Type B pancreatic cell (in vitro differentiated cells): ENCODE data around the gene ZNF865. TPM values are rescaled to one million over a fixed set of nuclear protein-coding genes. Genes with fewer than 3 reads are reported as not detected.

ENCODE experiments used
- DNase-seq: peaks from one replicate; pipeline ENCODE4 v3.0.0; 2021; ENCODE audit warnings: mixed read lengths; ENCODE audit not compliant: unreplicated experiment; ENCODE audit errors: extremely low spot score
- H3K27ac Mint-ChIP-seq: 2 replicates; pipeline ENCODE4 v1.8.0; 2021; ENCODE audit warnings: mild to moderate bottlenecking, mixed read lengths
- H3K27me3 Mint-ChIP-seq: 2 replicates; pipeline ENCODE4 v1.8.0; 2021; ENCODE audit warnings: mixed read lengths
- H3K36me3 Mint-ChIP-seq: 2 replicates; pipeline ENCODE4 v1.8.0; 2021; ENCODE audit warnings: mixed read lengths
- H3K4me1 Mint-ChIP-seq: one replicate; pipeline ENCODE4 v1.8.0; 2021; ENCODE audit warnings: mixed read lengths; ENCODE audit not compliant: unreplicated experiment
- H3K4me3 Mint-ChIP-seq: 2 replicates; pipeline ENCODE4 v1.8.0; 2021; ENCODE audit warnings: mild to moderate bottlenecking, mixed read lengths
- H3K9me3 Mint-ChIP-seq: 2 replicates; pipeline ENCODE4 v1.8.0; 2021; ENCODE audit warnings: mixed read lengths
- total RNA-seq: library from RNA; stranded (reverse); gene quantifications from 2 replicates; pipeline ENCODE4 v1.2.1, GENCODE V29; 2021; ENCODE audit warnings: low replicate concordance
- TF ChIP-seq, protein P1 (sequence below): fragments of 200-600 bp; sonication (generic); conservative IDR thresholded peaks from 2 replicates; pipeline ENCODE4 v1.5.0; 2021; ENCODE audit warnings: antibody characterized with exemption, mild to moderate bottlenecking

ZNF865 gene
- total RNA-seq, 1 donor from 2014 or later: 16.2 TPM

DNA sequence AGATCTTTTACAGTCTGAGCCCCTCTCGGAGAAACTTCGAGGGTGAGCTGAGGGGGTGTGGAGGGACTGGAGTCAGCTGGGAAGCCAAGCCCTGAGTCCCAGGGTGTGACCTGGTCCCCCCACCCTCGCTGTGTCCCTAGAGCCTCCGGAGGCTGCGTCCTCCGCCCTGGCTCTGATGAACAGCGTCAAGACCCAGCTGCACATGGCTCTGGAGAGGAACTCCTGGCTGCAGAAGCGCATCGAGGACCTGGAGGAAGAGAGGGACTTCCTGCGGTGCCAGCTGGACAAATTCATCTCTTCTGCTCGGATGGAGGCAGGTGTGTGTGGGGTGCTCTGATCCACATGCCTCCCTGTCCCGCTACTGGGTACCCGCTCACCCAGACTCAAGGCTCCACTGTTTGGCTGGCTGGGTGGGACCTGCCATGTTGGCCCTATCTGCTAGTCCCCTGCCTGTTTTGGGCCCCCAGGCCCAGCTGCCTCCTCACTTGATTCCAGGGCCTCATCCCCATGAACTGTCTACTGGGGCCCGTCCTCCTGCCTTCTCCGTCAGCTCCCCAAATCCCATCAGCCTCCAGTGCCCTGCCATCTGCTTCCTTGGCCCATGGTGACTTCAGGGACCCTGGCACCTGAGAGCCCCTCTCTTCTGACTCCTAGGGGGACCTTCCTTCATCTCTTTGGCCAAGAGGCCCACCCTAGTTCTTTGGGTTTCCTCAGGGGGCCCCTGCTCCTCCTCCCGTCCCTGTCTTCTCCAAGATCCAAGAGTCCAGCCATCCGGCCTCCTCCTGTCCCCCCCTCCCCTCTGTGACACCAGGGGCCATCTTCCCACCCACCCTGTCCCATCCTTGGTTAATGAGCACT lies 44.0 kb downstream of the ZNF865 start:
- no peak for DNase-seq
- Mint-ChIP-seq H3K9me3 (no peaks in the 10 kb centered on the region), H3K4me1 (peaks cover 10% of the 10 kb centered on the region), H3K36me3 (no peaks in the 10 kb centered on the region), H3K4me3 (peak overlapping the region; percentile 86), H3K27ac (peak overlapping the region; percentile 67), H3K27me3 (no peaks in the 10 kb centered on the region)
- TF ChIP-seq, protein P1, sequence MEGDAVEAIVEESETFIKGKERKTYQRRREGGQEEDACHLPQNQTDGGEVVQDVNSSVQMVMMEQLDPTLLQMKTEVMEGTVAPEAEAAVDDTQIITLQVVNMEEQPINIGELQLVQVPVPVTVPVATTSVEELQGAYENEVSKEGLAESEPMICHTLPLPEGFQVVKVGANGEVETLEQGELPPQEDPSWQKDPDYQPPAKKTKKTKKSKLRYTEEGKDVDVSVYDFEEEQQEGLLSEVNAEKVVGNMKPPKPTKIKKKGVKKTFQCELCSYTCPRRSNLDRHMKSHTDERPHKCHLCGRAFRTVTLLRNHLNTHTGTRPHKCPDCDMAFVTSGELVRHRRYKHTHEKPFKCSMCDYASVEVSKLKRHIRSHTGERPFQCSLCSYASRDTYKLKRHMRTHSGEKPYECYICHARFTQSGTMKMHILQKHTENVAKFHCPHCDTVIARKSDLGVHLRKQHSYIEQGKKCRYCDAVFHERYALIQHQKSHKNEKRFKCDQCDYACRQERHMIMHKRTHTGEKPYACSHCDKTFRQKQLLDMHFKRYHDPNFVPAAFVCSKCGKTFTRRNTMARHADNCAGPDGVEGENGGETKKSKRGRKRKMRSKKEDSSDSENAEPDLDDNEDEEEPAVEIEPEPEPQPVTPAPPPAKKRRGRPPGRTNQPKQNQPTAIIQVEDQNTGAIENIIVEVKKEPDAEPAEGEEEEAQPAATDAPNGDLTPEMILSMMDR: no peak

DNA sequence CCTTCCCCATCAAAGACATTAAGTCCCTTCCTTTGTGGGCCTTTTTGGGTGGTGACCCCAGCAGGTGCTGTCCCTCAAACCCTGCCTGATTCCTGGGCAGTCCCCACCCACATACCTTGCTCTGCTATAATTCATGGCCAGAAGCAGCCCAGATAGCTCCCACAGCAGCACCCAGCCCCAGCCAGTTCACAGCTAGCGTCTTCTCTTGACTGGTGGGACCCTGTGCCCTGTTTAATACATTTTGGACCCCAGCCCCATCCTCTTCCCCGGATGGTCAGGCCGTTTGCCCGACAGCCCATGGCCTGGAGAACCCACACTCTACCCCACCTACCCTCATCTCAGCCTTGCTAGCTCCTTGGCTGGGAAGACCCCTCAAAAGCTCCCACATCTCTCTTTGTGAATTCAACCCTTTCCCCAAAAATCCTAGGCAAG lies 44.7 kb downstream of the ZNF865 start:
- peak overlapping the region; percentile 58 for H3K27ac Mint-ChIP-seq

DNA sequence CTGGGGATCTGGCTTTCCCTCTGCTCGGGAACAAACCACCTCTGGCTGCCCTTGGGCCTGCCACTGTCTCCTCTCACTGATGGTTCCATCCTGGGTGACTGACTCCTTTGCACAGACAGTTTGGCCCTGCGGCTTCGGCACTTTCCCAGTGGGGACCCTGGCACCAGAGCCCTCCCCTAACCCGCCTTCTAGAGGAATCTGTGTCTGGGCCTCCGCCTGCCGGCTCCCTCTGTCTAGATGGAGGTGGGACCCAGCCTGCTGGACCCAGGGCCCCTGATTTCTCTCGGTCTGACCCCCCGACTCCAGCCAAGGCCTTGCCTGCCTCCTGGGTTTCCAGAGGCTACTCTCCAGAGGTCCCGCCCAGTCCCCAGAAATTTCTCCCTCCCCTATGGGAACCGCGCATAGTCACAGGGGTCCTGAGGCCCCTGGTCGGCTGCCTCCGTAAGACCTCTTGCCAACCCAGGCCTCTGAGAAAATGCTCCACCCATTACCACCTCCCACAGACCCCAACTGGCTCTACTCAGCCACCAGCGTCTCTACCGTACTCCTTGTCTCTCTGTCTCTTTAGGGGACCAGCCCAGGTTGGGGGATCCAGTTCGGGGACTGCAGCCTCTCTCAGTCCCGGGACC lies 45.3 kb downstream of the ZNF865 start:
- Mint-ChIP-seq H3K4me1 (peaks cover 10% of the 10 kb centered on the region), H3K27ac (peak overlapping the region; percentile 58), H3K36me3 (peaks cover 2% of the 10 kb centered on the region), H3K27me3 (no peaks in the 10 kb centered on the region), H3K4me3 (peak overlapping the region; percentile 76), H3K9me3 (no peaks in the 10 kb centered on the region)
- DNase-seq: peak; percentile 61
- TF ChIP-seq, protein P1: no peak

More for the DNA sequence above, 44.7 kb downstream of the ZNF865 start:
- H3K4me3 Mint-ChIP-seq: peak overlapping the region; percentile 76
- TF ChIP-seq, protein P1: no peak
- no peaks in the 10 kb centered on the region for H3K27me3 Mint-ChIP-seq
- no peak for DNase-seq
- peaks cover 10% of the 10 kb centered on the region for H3K4me1 Mint-ChIP-seq
- H3K36me3 Mint-ChIP-seq: no peaks in the 10 kb centered on the region
- no peaks in the 10 kb centered on the region for H3K9me3 Mint-ChIP-seq

DNA sequence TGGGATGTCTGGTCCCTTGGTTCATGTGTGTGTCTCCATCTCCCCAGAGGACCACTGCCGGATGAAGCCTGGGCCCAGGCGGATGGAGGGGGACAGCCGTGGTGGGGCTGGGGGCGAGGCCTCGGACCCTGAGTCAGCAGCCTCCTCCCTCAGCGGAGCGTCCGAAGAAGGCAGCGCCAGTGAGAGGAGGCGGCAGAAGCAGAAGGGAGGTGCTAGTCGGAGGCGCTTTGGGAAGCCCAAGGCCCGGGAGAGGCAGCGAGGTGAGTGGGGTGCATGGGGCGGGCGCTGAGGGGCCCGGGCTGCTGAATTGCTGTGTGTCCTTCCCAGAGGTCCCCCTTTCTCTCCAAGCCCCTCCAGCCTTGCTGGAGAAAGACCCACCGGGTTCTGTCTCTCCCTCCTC lies 45.8 kb downstream of the ZNF865 start:
- TF ChIP-seq, protein P1: no peak
- H3K27me3 Mint-ChIP-seq: no peaks in the 10 kb centered on the region
- peaks cover 7% of the 10 kb centered on the region for H3K36me3 Mint-ChIP-seq
- H3K4me1 Mint-ChIP-seq: peaks cover 15% of the 10 kb centered on the region
- H3K27ac Mint-ChIP-seq: peak overlapping the region; percentile 58
- H3K4me3 Mint-ChIP-seq: peak overlapping the region; percentile 9
- no peaks in the 10 kb centered on the region for H3K9me3 Mint-ChIP-seq
- DNase-seq: peak; percentile 64

DNA sequence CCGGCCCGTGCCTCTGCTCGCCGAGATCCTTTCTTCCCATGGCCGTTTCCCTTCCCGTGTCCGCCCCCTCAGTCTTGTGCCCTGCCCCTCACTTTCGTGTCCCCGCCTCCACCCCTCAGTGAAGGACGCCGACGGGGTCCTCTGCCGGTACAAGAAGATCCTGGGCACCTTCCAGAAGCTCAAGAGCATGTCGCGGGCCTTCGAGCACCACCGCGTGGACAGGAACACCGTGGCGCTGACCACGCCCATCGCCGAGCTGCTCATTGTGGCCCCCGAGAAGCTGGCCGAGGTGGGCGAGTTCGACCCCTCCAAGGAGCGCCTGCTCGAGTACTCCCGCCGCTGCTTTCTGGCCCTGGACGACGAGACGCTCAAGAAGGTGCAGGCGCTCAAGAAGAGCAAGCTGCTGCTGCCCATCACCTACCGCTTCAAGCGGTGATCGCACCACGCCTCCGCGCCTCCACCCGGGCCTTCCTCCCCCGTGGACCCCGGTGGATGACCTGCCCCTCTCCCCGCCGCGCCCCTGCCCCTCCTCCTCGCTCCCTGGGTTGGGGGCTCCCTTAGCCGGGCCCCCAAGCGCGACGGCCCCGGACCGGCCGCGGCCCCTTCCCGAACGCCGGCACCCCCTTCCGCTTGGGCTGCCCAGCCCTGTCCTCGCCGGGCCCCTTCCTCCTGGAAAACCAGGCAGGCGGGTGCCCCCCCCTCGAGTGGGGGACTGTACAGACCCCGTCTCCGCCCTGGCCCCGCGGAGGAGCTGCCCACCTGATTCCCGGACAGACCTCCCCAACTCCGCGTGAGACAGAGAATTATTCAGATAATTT lies 47.1 kb downstream of the ZNF865 start:
- Mint-ChIP-seq H3K36me3 (peaks cover 8% of the 10 kb centered on the region), H3K27me3 (no peaks in the 10 kb centered on the region), H3K9me3 (no peaks in the 10 kb centered on the region), H3K4me3 (peak overlapping the region; percentile 69), H3K4me1 (peaks cover 15% of the 10 kb centered on the region), H3K27ac (no peak overlapping the region)
- peak; percentile 65 for DNase-seq
- TF ChIP-seq, protein P1: no peak
